GM06990 (cell line): Measurements from ENCODE around the gene NPAS2.

Experiments used
- DNase-seq: peaks from one replicate; pipeline ENCODE4 v3.0.0-alpha.2; 2011; ENCODE audit not compliant: insufficient read length; ENCODE audit errors: extremely low read depth
- H3K27me3 ChIP-seq: replicated peaks from 2 replicates; pipeline ENCODE4 v1.6.0; 2011; ENCODE audit warnings: low read length; ENCODE audit not compliant: control insufficient read depth, insufficient read depth
- H3K36me3 ChIP-seq: 2 replicates; pipeline ENCODE4 v1.5.1; 2011; ENCODE audit warnings: low read length; ENCODE audit not compliant: control insufficient read depth, insufficient read depth
- H3K4me3 ChIP-seq: replicated peaks from 2 replicates; pipeline ENCODE4 v1.5.1; 2011; ENCODE audit warnings: low read depth, mild to moderate bottlenecking, control low read depth, low read length
- TF ChIP-seq, protein P1 (sequence below): IDR thresholded peaks from 2 replicates; pipeline ENCODE4 v1.5.1; 2011; ENCODE audit warnings: low read length, control low read depth, mild to moderate bottlenecking, inconsistent platforms; ENCODE audit not compliant: insufficient read depth, poor library complexity, severe bottlenecking

NPAS2 gene

DNA sequence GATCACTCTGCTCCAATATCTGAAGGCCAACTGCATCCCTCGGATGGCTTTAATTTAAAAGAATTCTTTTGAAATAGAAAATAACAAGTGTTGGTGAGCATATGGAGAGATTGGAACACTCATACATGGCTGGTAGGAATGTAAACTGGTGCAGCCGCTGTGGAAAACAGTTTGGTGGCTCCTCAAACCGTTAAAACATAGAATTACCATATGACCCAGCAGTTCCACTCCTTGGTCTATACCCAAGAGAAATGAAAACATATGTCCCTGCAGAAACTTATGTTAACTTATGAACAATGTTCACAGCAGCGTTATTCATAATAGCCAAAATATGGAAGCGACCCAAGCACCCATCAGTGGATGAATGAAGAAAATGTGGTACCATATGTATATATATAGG is 60.1 kb downstream of the NPAS2 start:
- H3K4me3 ChIP-seq, result no peak overlapping the region
- H3K36me3 ChIP-seq, result no peaks in the 10 kb centered on the region
- H3K27me3 ChIP-seq, result no peaks in the 10 kb centered on the region
- no peak for DNase-seq
- TF ChIP-seq, protein P1, sequence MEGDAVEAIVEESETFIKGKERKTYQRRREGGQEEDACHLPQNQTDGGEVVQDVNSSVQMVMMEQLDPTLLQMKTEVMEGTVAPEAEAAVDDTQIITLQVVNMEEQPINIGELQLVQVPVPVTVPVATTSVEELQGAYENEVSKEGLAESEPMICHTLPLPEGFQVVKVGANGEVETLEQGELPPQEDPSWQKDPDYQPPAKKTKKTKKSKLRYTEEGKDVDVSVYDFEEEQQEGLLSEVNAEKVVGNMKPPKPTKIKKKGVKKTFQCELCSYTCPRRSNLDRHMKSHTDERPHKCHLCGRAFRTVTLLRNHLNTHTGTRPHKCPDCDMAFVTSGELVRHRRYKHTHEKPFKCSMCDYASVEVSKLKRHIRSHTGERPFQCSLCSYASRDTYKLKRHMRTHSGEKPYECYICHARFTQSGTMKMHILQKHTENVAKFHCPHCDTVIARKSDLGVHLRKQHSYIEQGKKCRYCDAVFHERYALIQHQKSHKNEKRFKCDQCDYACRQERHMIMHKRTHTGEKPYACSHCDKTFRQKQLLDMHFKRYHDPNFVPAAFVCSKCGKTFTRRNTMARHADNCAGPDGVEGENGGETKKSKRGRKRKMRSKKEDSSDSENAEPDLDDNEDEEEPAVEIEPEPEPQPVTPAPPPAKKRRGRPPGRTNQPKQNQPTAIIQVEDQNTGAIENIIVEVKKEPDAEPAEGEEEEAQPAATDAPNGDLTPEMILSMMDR, result no peak

DNA sequence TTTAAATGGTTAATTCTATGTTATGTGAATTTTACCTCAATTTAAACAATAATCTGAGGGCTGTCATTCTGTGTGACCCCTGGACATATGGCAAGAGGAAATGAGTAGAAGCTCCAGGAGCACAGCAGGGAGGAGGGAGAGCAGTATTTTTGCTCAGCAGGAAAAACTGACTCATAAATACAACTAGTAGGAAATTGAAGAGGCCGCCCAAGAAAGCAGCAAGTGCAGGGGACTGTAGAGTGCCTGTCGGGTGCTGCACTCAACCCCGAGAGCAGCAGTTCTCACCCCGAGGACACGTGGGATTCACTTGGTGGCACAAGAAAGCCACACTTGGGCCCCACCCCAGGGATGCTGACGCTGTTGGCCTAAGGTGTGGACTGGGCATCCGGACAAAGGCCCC is 60.8 kb downstream of the NPAS2 start:
- Histone ChIP-seq H3K4me3 (no peak overlapping the region), H3K27me3 (no peaks in the 10 kb centered on the region), H3K36me3 (no peaks in the 10 kb centered on the region)
- TF ChIP-seq, protein P1, result no peak
- DNase-seq, result no peak

DNA sequence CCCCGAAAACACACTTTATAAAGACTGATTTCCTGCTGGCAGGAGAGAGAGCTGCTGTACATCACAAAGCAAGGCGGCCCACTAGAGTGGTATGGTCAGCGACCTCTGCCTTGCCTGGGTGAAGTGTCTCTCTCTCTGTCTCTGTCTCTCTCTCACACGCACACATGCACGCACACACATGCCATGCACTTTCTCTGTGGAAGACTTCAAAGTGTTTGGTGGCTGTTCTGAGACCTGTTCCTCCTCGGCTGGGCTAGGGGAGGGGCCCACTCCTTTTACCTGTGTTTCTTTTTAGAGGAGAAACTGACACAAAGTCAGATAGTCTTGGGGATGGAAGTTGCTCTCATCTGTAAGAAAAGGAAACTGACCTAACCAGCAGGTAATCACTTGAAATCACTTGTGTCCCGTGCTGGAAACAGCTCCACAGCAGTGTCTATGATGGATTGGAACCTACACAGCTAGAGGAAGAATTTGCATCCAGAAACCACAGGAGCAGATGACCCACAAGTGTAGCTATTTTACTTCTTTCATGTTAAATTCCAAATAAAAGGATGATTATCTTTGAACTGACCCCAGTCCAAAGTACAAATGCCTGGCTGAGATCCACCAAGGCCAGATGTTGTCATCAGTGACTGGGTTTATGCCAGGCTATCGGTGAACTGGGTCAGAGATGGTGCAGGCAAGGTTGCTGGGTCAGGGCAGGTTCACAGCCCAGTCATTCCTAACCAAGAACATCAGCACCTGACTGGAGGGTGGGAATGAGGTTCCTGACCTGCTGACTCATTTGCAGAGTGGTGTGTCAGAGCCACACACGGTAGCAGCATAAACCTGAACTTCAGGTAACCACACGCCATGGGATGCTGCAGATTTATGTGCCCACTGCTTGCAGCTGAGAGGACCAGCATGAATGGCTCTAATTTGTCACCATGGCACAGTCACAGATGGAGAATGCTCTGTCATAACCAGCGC is 63.0 kb downstream of the NPAS2 start:
- H3K27me3 ChIP-seq, result no peaks in the 10 kb centered on the region
- H3K36me3 ChIP-seq, result no peaks in the 10 kb centered on the region
- no peak for DNase-seq
- H3K4me3 ChIP-seq, result no peak overlapping the region
- TF ChIP-seq, protein P1, result no peak

DNA sequence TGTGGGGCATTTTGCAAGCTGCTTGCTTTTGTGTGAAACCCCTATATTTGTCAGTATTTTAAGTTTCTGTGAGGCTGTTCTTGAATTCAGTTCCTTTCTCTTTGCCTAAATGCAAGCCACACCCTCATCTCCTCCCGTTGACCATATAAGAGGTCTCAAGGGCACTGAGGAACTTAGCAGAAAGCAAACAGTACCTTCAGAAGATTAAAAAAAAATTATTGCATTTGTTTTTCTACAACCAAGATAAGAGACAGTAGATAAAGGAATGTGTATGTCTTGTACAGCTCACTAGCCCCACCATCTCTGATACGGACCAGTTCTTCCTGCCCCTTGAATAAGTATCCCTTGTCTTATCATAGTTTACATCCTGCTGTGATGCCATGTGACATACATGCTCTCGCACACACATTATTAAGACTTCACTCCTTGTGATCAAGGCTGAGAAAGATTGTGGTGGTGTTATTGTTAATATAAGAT is 64.2 kb downstream of the NPAS2 start:
- no peak overlapping the region for H3K4me3 ChIP-seq
- H3K36me3 ChIP-seq, result no peaks in the 10 kb centered on the region
- no peaks in the 10 kb centered on the region for H3K27me3 ChIP-seq
- TF ChIP-seq, protein P1, result no peak
- no peak for DNase-seq

DNA sequence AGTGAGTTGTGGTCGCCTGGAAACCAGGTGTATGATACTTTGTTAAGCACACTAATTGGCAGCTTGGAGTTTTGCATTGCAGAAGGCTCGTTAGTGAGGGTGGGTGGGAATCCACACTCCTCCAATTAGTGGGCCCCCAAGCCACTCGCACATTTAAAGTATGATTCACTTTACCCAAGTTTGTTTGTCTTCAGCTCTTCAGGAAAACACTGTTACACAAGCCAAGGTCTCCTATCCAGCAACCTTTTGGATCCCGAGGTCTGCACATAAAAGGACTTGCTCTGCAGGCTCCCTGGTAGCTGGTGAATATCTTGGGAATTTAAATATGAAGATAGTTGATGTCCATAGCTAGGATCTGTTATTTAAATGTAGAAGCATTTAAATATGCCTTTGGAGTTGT is 66.1 kb downstream of the NPAS2 start:
- H3K4me3 ChIP-seq, result no peak overlapping the region
- no peaks in the 10 kb centered on the region for H3K36me3 ChIP-seq
- H3K27me3 ChIP-seq, result no peaks in the 10 kb centered on the region
- TF ChIP-seq, protein P1, result no peak
- no peak for DNase-seq
